Activated CD8-positive, alpha-beta T cell treated with anti-CD3 and anti-CD28 coated beads, Interleukin-2, amount 10 ng/mL, durations not matched to agents 7 days and 5 days (primary cell): Measurements from ENCODE around the gene PNPLA8. TPM values are rescaled to one million over a fixed set of nuclear protein-coding genes. Genes with fewer than 3 reads are reported as not detected.
"Not testable (repeated sequence)": the region's sequence is repeated elsewhere in the genome, so short reads cannot be mapped to it uniquely, and the experiment has no call there.

Source experiments
- ATAC-seq: fragments of 150-1000 bp; cut with Tn5 transposase; one replicate; pipeline ENCODE4 v1.10.0; 2021; ENCODE audit warnings: moderate library complexity
- CTCF ChIA-PET: fragments of 350-600 bp; sonication (Branson Sonifier 250); formaldehyde crosslinking; loops from one replicate; lab custom pipeline; 2021; ENCODE audit warnings: antibody characterized with exemption; lab: Charles Lee
- POLR2A ChIA-PET: fragments of 350-600 bp; sonication (Branson Sonifier 250); formaldehyde crosslinking; loops from one replicate; lab custom pipeline; 2021; ENCODE audit warnings: antibody characterized with exemption; lab: Charles Lee
- DNase-seq: peaks from one replicate; pipeline ENCODE4 v3.0.0-alpha.2; 2020
- H3K27ac Mint-ChIP-seq: one replicate; pipeline ENCODE4 v1.8.0; 2021; ENCODE audit warnings: mild to moderate bottlenecking, mixed read lengths
- H3K27me3 Mint-ChIP-seq: one replicate; pipeline ENCODE4 v1.8.0; 2021; ENCODE audit warnings: low read depth, mixed read lengths
- H3K36me3 Mint-ChIP-seq: one replicate; pipeline ENCODE4 v1.8.0; 2021; ENCODE audit warnings: low read depth, mixed read lengths
- H3K4me1 Mint-ChIP-seq: one replicate; pipeline ENCODE4 v1.8.0; 2021; ENCODE audit warnings: low read depth, mixed read lengths
- H3K4me3 Mint-ChIP-seq: one replicate; pipeline ENCODE4 v1.8.0; 2021; ENCODE audit warnings: mild to moderate bottlenecking, mixed read lengths
- H3K9me3 Mint-ChIP-seq: one replicate; pipeline ENCODE4 v1.8.0; 2022; ENCODE audit warnings: mixed read lengths; ENCODE audit not compliant: insufficient read depth
- total RNA-seq, 2 experiments: library from RNA; stranded (reverse); gene quantifications; one replicate each; pipeline ENCODE4 v1.2.3, GENCODE V29; 2021

PNPLA8 gene
- total RNA-seq, 2 experiments from 2014 or later: 13.0 to 13.6 TPM

- Mint-ChIP-seq H3K4me1 (peaks cover 15% of the 10 kb centered on the region), H3K9me3 (no peaks in the 10 kb centered on the region), H3K36me3 (no peaks in the 10 kb centered on the region), H3K27me3 (peaks cover 5% of the 10 kb centered on the region), H3K27ac (peak overlapping the region; percentile 17), H3K4me3 (no peak overlapping the region)
- ChIA-PET CTCF (no interaction called here), POLR2A (interaction anchor here (4.2 kb wide), 1 partner anchor 42 kb away, joined by 55 read pairs; the partner anchor contains the start of genes DNAJB9 and THAP5)
- ATAC-seq: no peak
- no peak for DNase-seq
Observed at GRCh38 chr7:108528183-108528712, 2.3 kb upstream of the PNPLA8 start.

DNA sequence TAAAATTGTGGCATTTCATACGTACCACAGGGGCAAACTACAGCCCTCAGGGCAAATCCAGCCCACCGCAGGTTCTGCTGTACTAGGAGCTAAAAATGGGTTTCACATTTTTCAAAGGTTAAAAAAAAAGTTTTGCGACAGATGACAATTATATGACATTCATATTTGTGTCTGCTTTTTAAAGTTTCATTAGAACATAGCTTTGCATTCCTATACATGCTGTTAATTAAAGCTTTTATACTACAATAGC lies 758 bp upstream of the PNPLA8 start:
- Mint-ChIP-seq H3K36me3 (peaks cover 2% of the 10 kb centered on the region), H3K4me1 (peaks cover 20% of the 10 kb centered on the region), H3K27ac (peak overlapping the region; percentile 98), H3K27me3 (peaks cover 3% of the 10 kb centered on the region), H3K9me3 (no peaks in the 10 kb centered on the region), H3K4me3 (peak overlapping the region; percentile 95)
- ChIA-PET POLR2A (interaction anchor here (0.6 to 4.2 kb wide), 4 partner anchors 30 to 1953 kb away, joined by 3 to 55 read pairs (median 4); partner anchors contain the start of genes DNAJB9 and THAP5), CTCF (interaction anchor here (0.9 kb wide), 1 partner anchor 74 kb away, joined by 3 read pairs; no protein-coding TSS in a partner anchor)
- no peak for ATAC-seq
- DNase-seq: no peak

DNA sequence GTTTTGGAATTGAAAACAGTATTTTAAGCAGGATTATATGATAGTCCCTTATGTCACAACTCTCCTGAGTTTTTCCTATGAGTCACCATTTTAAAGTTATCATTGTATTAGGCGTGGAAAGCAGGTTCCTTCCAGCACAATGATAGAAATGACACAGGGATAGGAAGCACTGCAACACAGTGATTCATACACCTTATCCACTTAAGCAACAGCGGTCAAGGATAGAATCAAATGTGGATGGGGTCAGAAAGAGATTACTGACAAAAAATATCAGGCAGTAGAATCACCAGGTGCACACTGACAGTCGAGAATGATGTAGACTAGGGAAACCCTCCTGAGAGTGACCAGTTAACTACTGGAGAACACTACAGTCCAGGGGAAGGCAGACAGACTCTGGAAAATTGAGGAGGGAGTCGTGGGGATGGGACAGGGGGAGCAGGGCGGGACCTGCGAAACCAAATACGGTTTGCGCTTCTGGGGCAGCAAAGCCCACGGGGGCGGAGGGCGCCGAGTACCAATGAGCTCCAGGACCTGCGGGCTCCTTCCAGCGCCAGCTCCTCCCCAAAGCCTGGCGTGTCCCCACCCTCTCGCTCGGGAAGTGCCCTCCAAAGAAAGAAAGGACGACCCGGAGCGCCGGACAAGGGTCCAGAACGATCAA lies 479 bp downstream of the PNPLA8 start:
- ChIA-PET POLR2A (interaction anchor here (1.0 to 4.2 kb wide), 3 partner anchors 24 to 45 kb away, joined by 3 to 55 read pairs (median 3); partner anchors contain the start of genes DNAJB9 and THAP5), CTCF (interaction anchor here (0.7 to 1.6 kb wide), 4 partner anchors 9 to 73 kb away, joined by 4 to 6 read pairs (median 6); partner anchors contain the start of genes DNAJB9 and THAP5)
- Mint-ChIP-seq H3K4me1 (peaks cover 20% of the 10 kb centered on the region), H3K9me3 (no peaks in the 10 kb centered on the region), H3K4me3 (peak overlapping the region; percentile 95), H3K27me3 (peaks cover 2% of the 10 kb centered on the region), H3K36me3 (peaks cover 4% of the 10 kb centered on the region), H3K27ac (peak overlapping the region; percentile 98)
- DNase-seq (no peak), ATAC-seq (peak; percentile 68)

DNA sequence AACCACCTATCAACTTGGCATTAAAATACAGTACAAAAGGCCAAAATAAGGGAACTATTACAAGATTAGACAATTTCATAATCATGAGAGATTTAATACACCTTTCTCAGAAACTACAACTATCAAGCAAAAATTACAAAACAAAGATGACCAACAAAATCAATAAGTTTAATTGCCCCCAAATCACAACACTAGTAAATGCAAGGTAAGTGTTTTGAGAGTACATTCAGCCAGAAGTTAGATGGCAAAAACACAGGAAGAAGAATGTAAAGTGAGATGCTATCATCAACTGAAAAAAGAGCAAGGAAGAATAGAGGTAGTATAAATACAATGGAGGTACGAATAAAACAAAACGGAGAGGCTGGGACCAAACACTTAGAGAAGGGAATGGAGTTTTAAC lies 3.2 kb downstream of the PNPLA8 start:
- peaks cover 20% of the 10 kb centered on the region for H3K4me1 Mint-ChIP-seq
- ATAC-seq: no peak
- CTCF ChIA-PET: no interaction called here

DNA sequence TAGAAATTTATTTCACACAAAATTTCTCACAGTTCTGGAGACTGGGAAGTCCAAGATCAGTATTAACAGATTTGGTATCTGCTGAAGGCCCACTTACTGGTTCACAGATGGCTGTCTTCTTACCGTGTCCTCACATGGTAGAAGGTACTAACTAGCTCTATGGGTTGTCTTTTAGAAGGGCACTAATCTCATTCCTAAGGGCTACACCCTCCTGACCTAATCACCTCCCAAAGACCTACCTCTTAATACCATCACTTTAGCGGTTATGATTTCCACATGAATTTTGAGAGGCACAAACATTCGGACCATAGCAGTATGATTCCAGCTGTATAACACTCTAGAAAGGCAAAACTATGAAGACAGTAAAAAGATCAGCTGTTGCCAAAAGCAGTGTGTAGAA lies 8.0 kb downstream of the PNPLA8 start:
- H3K27ac Mint-ChIP-seq: no peak overlapping the region
- ChIA-PET CTCF (no interaction called here), POLR2A (no interaction called here)
- H3K9me3 Mint-ChIP-seq: no peaks in the 10 kb centered on the region
- H3K27me3 Mint-ChIP-seq: no peaks in the 10 kb centered on the region
- no peak for DNase-seq
- H3K36me3 Mint-ChIP-seq: peaks cover 28% of the 10 kb centered on the region
- H3K4me1 Mint-ChIP-seq: peaks cover 4% of the 10 kb centered on the region
- H3K4me3 Mint-ChIP-seq: no peak overlapping the region
- ATAC-seq: no peak

More for the DNA sequence above, 3.2 kb downstream of the PNPLA8 start:
- Mint-ChIP-seq H3K9me3 (no peaks in the 10 kb centered on the region), H3K4me3 (no peak overlapping the region), H3K27ac (peak overlapping the region; percentile 3), H3K36me3 (peaks cover 16% of the 10 kb centered on the region), H3K27me3 (no peaks in the 10 kb centered on the region)
- DNase-seq: no peak
- POLR2A ChIA-PET: interaction anchor here (1.2 kb wide), 1 partner anchor 46 kb away, joined by 5 read pairs; the partner anchor contains the start of genes DNAJB9 and THAP5

DNA sequence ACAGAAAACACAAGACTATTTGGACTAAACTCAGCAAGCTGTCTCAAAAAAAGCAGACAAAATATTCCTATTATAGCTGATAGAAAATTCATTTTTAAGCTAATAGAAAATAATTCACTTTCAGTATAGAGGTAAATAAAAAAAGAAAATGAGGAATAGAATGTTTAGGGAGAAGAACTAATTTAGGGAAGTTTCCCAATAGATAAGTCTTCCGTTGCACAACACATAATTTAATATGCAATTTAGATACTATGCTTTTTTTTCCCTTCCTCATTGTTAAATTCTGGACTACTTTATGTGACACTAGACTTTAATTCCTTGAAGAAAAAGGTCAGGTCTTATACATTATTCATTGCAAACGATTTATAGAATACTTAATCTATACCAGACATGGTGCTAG lies 10.3 kb downstream of the PNPLA8 start:
- Mint-ChIP-seq H3K36me3 (peaks cover 33% of the 10 kb centered on the region), H3K4me1 (peaks cover 2% of the 10 kb centered on the region), H3K4me3 (no peak overlapping the region), H3K27ac (no peak overlapping the region), H3K27me3 (no peaks in the 10 kb centered on the region), H3K9me3 (no peaks in the 10 kb centered on the region)
- POLR2A ChIA-PET: no interaction called here
- DNase-seq: no peak
- no peak for ATAC-seq
- CTCF ChIA-PET: no interaction called here

- ATAC-seq (no peak), DNase-seq (no peak)
- CTCF ChIA-PET: no interaction called here
- no peak overlapping the region for H3K27ac Mint-ChIP-seq
- H3K27me3 Mint-ChIP-seq: no peaks in the 10 kb centered on the region
- no peak overlapping the region for H3K4me3 Mint-ChIP-seq
- H3K4me1 Mint-ChIP-seq: peaks cover 2% of the 10 kb centered on the region
- POLR2A ChIA-PET: no interaction called here
- no peaks in the 10 kb centered on the region for H3K9me3 Mint-ChIP-seq
- peaks cover 36% of the 10 kb centered on the region for H3K36me3 Mint-ChIP-seq
Observed at GRCh38 chr7:108515013-108515412, 10.9 kb downstream of the PNPLA8 start.

- Mint-ChIP-seq H3K36me3 (peaks cover 18% of the 10 kb centered on the region), H3K27me3 (no peaks in the 10 kb centered on the region), H3K27ac (no peak overlapping the region), H3K9me3 (no peaks in the 10 kb centered on the region), H3K4me1 (peaks cover 2% of the 10 kb centered on the region), H3K4me3 (no peak overlapping the region)
- CTCF ChIA-PET: interaction anchor here (1.8 to 2.6 kb wide), 2 partner anchors 8 to 14 kb away, joined by 5 to 11 read pairs; no protein-coding TSS in a partner anchor
- DNase-seq: no peak
- POLR2A ChIA-PET: no interaction called here
- ATAC-seq: no peak
Observed at GRCh38 chr7:108511939-108512338, 14.0 kb downstream of the PNPLA8 start.

DNA sequence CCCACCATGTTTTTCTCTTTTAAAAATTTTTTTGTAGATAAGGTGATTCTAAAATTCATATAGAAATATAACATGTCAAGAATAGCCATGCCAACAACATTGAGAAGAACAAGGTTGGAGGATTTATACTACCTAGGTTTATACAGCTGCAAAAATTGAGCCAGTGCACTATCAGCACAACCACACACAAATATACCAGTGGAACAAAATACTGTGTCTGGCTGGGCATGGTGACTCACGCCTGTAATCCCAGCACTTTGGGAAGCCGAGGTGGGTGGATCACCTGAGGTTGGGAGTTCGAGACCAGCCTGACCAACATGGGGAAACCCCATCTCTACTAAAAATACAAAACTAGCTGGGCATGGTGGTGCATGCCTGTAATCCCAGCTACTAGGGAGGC lies 21.4 kb downstream of the PNPLA8 start:
- ATAC-seq, H3K9me3 Mint-ChIP-seq, POLR2A ChIA-PET, CTCF ChIA-PET, H3K4me3 Mint-ChIP-seq, H3K27me3 Mint-ChIP-seq, H3K4me1 Mint-ChIP-seq, DNase-seq, H3K27ac Mint-ChIP-seq: not testable (repeated sequence)
- peaks cover 17% of the 10 kb centered on the region for H3K36me3 Mint-ChIP-seq

GRCh38 chr7:108503112-108504026 lies 22.6 kb downstream of the PNPLA8 start:
- Mint-ChIP-seq H3K9me3 (peaks cover 4% of the 10 kb centered on the region), H3K36me3 (peaks cover 17% of the 10 kb centered on the region), H3K27me3 (no peaks in the 10 kb centered on the region), H3K27ac (no peak overlapping the region), H3K4me3 (no peak overlapping the region), H3K4me1 (no peaks in the 10 kb centered on the region)
- no peak for DNase-seq
- ChIA-PET POLR2A (no interaction called here), CTCF (interaction anchor here (1.1 to 1.3 kb wide), 3 partner anchors 9 to 43 kb away, joined by 3 to 5 read pairs (median 3); no protein-coding TSS in a partner anchor)
- ATAC-seq: no peak

DNA sequence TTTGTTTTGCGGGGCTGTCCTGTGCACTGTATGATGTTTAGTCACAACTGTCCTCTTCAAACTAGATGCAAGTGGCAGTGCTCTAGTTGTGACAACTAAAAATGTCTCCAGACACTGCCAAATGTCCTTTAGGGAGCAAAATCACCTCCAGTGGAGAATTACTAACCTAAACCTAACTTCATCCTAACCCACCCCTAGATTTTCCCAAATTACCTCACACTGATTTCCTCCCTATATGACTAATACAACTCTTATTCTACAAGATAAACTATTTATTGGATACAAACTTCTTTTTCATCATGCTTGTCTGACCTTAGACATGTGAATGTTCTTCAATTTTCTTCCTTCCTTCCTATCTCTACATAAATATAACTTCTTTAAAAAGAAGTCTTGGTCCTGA lies 26.4 kb downstream of the PNPLA8 start:
- H3K9me3 Mint-ChIP-seq: no peaks in the 10 kb centered on the region
- no peak overlapping the region for H3K27ac Mint-ChIP-seq
- no peak for ATAC-seq
- no peak for DNase-seq
- no peaks in the 10 kb centered on the region for H3K4me1 Mint-ChIP-seq
- peaks cover 9% of the 10 kb centered on the region for H3K36me3 Mint-ChIP-seq
- H3K4me3 Mint-ChIP-seq: no peak overlapping the region
- H3K27me3 Mint-ChIP-seq: no peaks in the 10 kb centered on the region
- CTCF ChIA-PET: interaction anchor here (1.1 to 3.1 kb wide), 4 partner anchors 47 to 386 kb away, joined by 3 to 12 read pairs (median 6); no protein-coding TSS in a partner anchor
- POLR2A ChIA-PET: no interaction called here
